Muscle layer of duodenum (tissue), 2 donors: Measurements from ENCODE around the gene DBH.

Experiments used
- H3K27ac ChIP-seq: one replicate; pipeline ENCODE4 v1.7.0; 2013; ENCODE audit warnings: mild to moderate bottlenecking, low read length
- H3K27me3 ChIP-seq: one replicate; pipeline ENCODE4 v1.7.0; 2013; ENCODE audit warnings: low read depth, mild to moderate bottlenecking, control low read depth, low read length
- H3K36me3 ChIP-seq, 2 donors: one replicate each; pipeline ENCODE4 v1.7.0; 2013; ENCODE audit warnings: low read length in 2 of 2, control low read depth in 1 of 2, mild to moderate bottlenecking in 1 of 2; ENCODE audit not compliant: insufficient read depth in 2 of 2, control insufficient read depth in 1 of 2
- H3K4me1 ChIP-seq, 2 donors: one replicate each; pipeline ENCODE4 v1.7.0; 2013; ENCODE audit warnings: low read length in 2 of 2, mild to moderate bottlenecking in 2 of 2, control low read depth in 1 of 2, moderate library complexity in 1 of 2; ENCODE audit not compliant: insufficient read depth in 2 of 2, control insufficient read depth in 1 of 2
- H3K4me3 ChIP-seq, 2 donors: one replicate each; pipeline ENCODE4 v1.7.0; 2013; ENCODE audit warnings: low read length in 2 of 2, low read depth in 1 of 2, mild to moderate bottlenecking in 1 of 2
- H3K9me3 ChIP-seq, 2 donors: one replicate each; pipeline ENCODE4 v1.7.0; 2013; ENCODE audit warnings: low read length in 2 of 2, control low read depth in 1 of 2, mild to moderate bottlenecking in 1 of 2; ENCODE audit not compliant: control insufficient read depth in 1 of 2
- donor health status: healthy.

The DBH gene

GRCh38 chr9:133701321-133701980 is 65.3 kb downstream of the DBH start:
- Histone ChIP-seq H3K27me3 (no peaks in the 10 kb centered on the region), H3K4me3 (no peak overlapping the region), H3K9me3 (no peaks in the 10 kb centered on the region), H3K36me3 (no peaks in the 10 kb centered on the region), H3K4me1 (peaks cover 0 to 14% of the 10 kb centered on the region in 2 donors), H3K27ac (no peak overlapping the region)

GRCh38 chr9:133701981-133702797 is 66.0 kb downstream of the DBH start:
- H3K9me3 ChIP-seq, result no peaks in the 10 kb centered on the region
- H3K4me3 ChIP-seq, result peak overlapping the region; percentile 33 to 60
- H3K4me1 ChIP-seq, result peaks cover 0 to 14% of the 10 kb centered on the region in 2 donors
- no peak overlapping the region for H3K27ac ChIP-seq
- H3K27me3 ChIP-seq, result no peaks in the 10 kb centered on the region
- H3K36me3 ChIP-seq, result no peaks in the 10 kb centered on the region

- Histone ChIP-seq H3K27me3 (no peaks in the 10 kb centered on the region), H3K4me3 (peak overlapping the region; percentile 33 to 60), H3K27ac (no peak overlapping the region), H3K4me1 (peaks cover 0 to 14% of the 10 kb centered on the region in 2 donors), H3K36me3 (no peaks in the 10 kb centered on the region), H3K9me3 (no peaks in the 10 kb centered on the region)
Observed at GRCh38 chr9:133702798-133703590, 66.8 kb downstream of the DBH start.

GRCh38 chr9:133703591-133704399 is 67.6 kb downstream of the DBH start:
- Histone ChIP-seq H3K27me3 (no peaks in the 10 kb centered on the region), H3K36me3 (no peaks in the 10 kb centered on the region), H3K4me1 (peaks cover 0 to 14% of the 10 kb centered on the region in 2 donors), H3K4me3 (no peak overlapping the region), H3K9me3 (no peaks in the 10 kb centered on the region), H3K27ac (no peak overlapping the region)

DNA sequence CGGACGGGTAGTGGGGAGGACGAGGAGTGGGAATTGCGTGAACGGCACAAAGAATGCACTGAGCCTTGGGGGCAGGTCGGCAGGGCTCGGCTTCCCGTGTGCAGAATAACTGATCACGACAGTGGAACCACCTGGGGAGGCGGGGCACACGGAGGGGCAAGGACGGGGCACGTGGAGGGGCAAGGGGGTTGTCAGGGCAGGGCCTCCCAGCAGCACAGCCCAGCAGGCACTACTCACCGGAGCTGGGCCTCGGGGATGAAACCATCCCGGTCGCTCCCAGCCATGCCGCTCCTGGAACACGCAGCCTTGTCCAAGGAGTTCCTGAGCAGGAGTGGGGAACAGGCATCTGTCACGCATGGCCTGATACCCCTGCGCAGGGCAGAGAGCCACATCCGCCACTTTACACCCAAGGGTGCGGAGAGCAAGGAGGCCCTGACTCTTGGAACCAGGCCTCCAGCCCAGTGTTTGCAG is 68.6 kb downstream of the DBH start:
- peaks cover 0 to 14% of the 10 kb centered on the region in 2 donors for H3K4me1 ChIP-seq
- no peak overlapping the region for H3K4me3 ChIP-seq
- no peak overlapping the region for H3K27ac ChIP-seq
- no peaks in the 10 kb centered on the region for H3K9me3 ChIP-seq
- H3K27me3 ChIP-seq, result no peaks in the 10 kb centered on the region
- no peaks in the 10 kb centered on the region for H3K36me3 ChIP-seq

DNA sequence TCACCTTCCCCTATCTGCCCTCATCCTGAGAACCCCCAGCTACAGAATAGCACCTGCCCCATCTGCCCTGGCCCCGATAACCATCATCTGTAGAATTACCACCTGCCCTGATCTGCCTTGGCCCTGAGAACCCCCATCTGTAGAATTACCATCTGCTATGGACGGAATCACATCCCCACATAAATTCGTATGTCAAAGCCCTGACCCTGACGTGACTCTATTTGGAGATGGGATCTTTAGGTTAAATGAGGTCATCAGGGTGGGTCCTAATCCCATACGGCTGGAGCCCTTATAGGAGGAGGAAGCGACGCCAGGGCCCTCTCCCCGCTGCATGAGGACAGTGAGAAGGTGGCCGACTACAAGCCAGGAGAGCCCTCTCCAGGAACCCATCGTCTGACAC is 69.4 kb downstream of the DBH start:
- Histone ChIP-seq H3K9me3 (no peaks in the 10 kb centered on the region), H3K4me3 (no peak overlapping the region), H3K27ac (no peak overlapping the region), H3K36me3 (no peaks in the 10 kb centered on the region), H3K4me1 (peaks cover 0 to 14% of the 10 kb centered on the region in 2 donors), H3K27me3 (no peaks in the 10 kb centered on the region)

DNA sequence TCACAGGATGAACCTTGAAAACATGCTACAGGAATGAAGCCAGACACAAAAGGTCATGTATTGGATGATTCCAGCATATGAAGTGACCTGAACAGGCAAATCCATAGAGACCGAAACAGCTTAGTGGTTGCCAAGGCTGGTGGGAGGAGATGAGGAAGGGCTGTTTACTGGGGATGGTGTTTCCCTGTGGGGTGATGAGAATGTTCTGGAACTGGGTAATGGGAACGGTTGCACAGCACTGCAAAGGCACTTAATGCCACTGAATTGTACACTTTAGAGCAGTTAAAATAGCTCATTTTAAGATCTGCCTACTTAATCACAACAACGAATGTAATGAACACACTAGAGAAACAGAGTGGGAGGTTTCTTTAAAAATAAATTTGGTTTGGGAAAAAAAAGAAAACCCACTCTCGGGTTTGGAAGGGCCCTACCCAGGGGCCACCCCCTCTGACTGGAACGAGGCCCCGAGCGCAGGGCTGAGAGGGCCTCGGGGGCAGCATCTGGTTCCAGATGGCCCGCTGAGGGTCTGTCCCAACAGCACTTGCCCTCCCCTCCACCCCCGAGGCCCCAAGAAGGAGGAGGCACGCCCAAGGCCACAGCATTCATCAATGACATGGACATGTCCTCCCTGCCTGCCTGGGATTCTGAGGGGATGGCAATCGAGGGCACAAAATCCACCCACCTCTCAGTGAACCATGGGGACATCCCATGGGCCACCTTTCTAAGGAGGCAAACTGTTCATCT is 70.3 kb downstream of the DBH start:
- Histone ChIP-seq H3K4me3 (no peak overlapping the region), H3K27me3 (no peaks in the 10 kb centered on the region), H3K9me3 (no peaks in the 10 kb centered on the region), H3K36me3 (no peaks in the 10 kb centered on the region), H3K27ac (no peak overlapping the region), H3K4me1 (peaks cover 0 to 14% of the 10 kb centered on the region in 2 donors)

GRCh38 chr9:133707065-133707762 is 71.1 kb downstream of the DBH start:
- Histone ChIP-seq H3K4me3 (no peak overlapping the region), H3K9me3 (no peaks in the 10 kb centered on the region), H3K27ac (no peak overlapping the region), H3K4me1 (peaks cover 0 to 11% of the 10 kb centered on the region in 2 donors), H3K27me3 (no peaks in the 10 kb centered on the region), H3K36me3 (no peaks in the 10 kb centered on the region)

- no peaks in the 10 kb centered on the region for H3K27me3 ChIP-seq
- H3K4me3 ChIP-seq, result no peak overlapping the region
- peaks cover 0 to 6% of the 10 kb centered on the region in 2 donors for H3K4me1 ChIP-seq
- H3K9me3 ChIP-seq, result no peaks in the 10 kb centered on the region
- no peaks in the 10 kb centered on the region for H3K36me3 ChIP-seq
- no peak overlapping the region for H3K27ac ChIP-seq
Observed at GRCh38 chr9:133707763-133708245, 71.6 kb downstream of the DBH start.
